ENCODE measurements around the gene LDLRAD3.

- TF ChIP-seq CTCF (IDR thresholded peaks at IDR 0.05), result no peak
- TF ChIP-seq POLR2AphosphoS5 (IDR thresholded peaks at IDR 0.05; ENCODE audit: low read depth, low read length), result no peak
- no peak for TF ChIP-seq SIN3A (IDR thresholded peaks at IDR 0.05; ENCODE audit: borderline replicate concordance, insufficient read depth, low read depth, low read length)
- TF ChIP-seq REST (IDR thresholded peaks at IDR 0.05; ENCODE audit: insufficient read depth in 1 of 2, low read depth in 2 of 2, low read length in 1 of 2), result no peak
- no peak for TF ChIP-seq TCF7L2 (IDR thresholded peaks at IDR 0.05; ENCODE audit: low read depth, low read length)
Observed at GRCh38 chr11:36093548-36093947, 149.7 kb downstream of the LDLRAD3 start.

Data from Panc1 (cell line).